Measurements from ENCODE around the gene P2RX3. TPM values are rescaled to one million over a fixed set of nuclear protein-coding genes. Genes with fewer than 3 reads are reported as not detected.
A peak's percentile ranks its signal among the peaks of the same experiment; 100 is the strongest.
"Not testable (repeated sequence)": the region's sequence is repeated elsewhere in the genome, so short reads cannot be mapped to it uniquely, and the experiment has no call there.

P2RX3 gene
- total RNA-seq, 2 experiments from 2014 or later = not detected

DNA sequence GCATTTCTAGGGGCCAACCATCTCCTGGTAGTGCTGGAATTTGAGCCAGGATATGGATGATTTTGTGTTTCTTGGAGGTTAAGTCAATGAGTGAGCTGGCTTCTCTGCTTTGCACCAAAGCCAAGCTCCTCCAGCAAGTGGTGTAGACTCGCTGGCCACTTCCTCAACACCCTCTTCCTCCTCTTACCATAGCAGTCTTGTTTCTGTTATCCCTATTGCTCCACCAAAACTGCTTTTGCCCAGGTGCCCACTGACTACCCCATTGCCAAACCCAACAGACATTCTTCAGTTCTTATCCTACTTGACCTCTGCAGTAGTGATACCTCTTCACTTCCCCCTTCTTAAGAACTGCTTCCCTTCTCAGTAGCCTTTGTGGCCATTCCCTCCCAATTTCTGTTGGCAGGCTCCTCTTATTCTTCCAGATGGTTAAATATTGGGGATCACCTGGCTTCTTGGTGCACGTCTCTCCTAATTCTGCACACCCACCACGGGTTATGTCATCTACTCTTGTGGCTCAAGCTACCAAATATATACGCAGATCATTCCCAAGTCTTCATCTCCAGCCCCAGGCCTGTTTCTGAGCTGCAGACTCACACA lies 59.3 kb downstream of the P2RX3 start:
- no peak for DNase-seq
- H3K4me1 Mint-ChIP-seq = no peaks in the 10 kb centered on the region
- ATAC-seq = no peak
- H3K4me3 Mint-ChIP-seq = no peak overlapping the region
- no peaks in the 10 kb centered on the region for H3K36me3 Mint-ChIP-seq
- no peak overlapping the region for H3K27ac Mint-ChIP-seq
- CTCF ChIA-PET = interaction anchor here (1.5 kb wide), 3 partner anchors 47 to 61 kb away, joined by 3 to 4 read pairs (median 4); no protein-coding TSS in a partner anchor
- H3K9me3 Mint-ChIP-seq (ENCODE audit: low read depth) = no peaks in the 10 kb centered on the region
- no peaks in the 10 kb centered on the region for H3K27me3 Mint-ChIP-seq

DNA sequence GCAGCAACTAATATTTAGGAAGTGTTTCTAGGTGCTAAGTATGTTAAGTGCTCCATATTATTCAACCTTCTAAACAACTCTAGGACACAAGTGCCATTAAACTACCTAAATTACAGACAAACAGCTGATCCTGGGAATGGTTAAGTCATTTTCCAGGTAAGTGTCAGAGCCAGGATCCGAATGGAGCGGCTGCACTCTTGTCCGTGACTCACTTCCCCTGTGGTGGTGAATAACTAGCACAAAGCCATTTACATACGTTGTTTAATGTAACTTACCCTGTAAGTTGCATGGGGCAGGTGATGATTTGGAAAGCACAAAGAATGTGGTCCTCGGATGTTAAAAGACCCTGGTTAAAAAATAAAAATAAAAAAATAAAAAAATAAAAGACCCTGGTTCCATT lies 61.1 kb downstream of the P2RX3 start:
- Mint-ChIP-seq H3K4me3 (no peak overlapping the region), H3K27me3 (no peaks in the 10 kb centered on the region), H3K36me3 (no peaks in the 10 kb centered on the region), H3K27ac (no peak overlapping the region), H3K9me3 (ENCODE audit: low read depth) (no peaks in the 10 kb centered on the region), H3K4me1 (peaks cover 2% of the 10 kb centered on the region)
- ATAC-seq (no peak), DNase-seq (no peak)
- CTCF ChIA-PET = no interaction called here

DNA sequence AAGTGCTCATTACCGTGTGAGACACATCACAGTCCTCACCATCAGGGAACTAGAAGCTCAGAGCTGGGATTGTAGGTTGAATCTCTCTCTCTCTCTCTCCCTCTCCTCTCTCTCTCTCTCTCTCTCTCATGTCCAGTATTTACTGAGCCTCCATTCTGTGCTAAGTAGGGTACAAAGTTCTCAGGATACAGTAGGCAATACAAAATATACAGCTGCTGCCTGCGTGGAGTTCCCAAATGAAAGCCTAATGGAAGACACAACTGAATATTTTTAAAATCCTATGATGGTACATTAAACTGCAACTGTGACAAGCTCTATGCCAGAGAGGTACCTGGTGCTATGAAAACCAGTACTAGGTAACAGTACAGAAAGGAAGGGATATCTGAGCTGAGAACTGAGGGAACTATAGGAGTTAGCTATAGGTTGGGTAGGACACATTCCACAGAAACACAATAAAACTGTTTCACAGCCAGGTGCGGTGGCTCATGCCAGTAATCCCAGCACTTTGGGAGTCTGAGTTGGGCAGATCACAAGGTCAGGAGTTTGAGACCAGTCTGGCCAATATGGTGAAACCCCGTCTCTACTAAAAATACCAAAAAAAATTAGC lies 61.9 kb downstream of the P2RX3 start:
- no peak for ATAC-seq
- no peak for DNase-seq
- H3K4me3 Mint-ChIP-seq = no peak overlapping the region
- peaks cover 6% of the 10 kb centered on the region for H3K4me1 Mint-ChIP-seq
- H3K9me3 Mint-ChIP-seq (ENCODE audit: low read depth) = no peaks in the 10 kb centered on the region
- peaks cover 3% of the 10 kb centered on the region for H3K36me3 Mint-ChIP-seq
- H3K27ac Mint-ChIP-seq = no peak overlapping the region
- H3K27me3 Mint-ChIP-seq = no peaks in the 10 kb centered on the region
- CTCF ChIA-PET = interaction anchor here (1.0 to 2.2 kb wide), 2 partner anchors 52 to 60 kb away, joined by 5 read pairs; partner anchors contain the start of gene RTN4RL2

DNA sequence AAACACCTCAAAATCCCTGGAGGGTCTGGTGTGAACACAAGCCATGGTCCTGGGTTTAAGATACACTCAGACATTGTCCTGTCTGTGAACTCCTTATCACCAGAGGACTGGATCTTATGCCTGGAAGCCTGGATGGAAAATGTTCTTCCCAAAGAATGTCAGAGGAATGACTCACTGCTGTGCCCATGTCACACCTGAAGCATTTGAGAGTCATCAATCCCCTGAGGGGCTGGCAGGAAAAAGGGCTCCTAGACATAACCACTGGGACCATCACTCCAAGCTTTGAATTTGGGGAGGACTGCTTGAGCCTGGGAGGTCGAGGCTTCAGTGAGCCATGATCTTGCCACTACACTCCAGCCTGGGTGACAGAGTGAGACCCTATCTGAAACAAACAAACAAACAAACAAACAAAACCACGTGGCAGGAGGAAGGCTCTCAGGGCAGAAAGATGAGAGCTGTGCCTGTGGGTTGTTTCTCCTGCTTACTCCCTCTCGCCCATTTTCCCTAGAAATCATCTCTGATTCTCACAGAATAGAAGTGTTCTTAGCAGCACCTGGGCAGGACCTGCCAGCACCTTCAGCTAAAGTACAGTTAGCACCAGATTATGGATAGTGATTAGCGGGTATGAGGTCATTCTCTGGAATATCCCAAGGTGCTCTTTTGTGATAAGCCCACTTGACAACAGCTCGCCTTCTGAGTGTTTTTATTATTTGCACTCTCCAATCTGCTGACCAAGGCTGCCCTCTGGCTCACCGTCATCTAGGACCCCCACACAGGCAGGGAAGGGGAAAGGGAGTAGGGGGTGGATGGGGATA lies 64.2 kb downstream of the P2RX3 start:
- Mint-ChIP-seq H3K9me3 (ENCODE audit: low read depth) (no peaks in the 10 kb centered on the region), H3K27ac (no peak overlapping the region), H3K4me3 (no peak overlapping the region), H3K4me1 (peaks cover 29% of the 10 kb centered on the region), H3K27me3 (no peaks in the 10 kb centered on the region), H3K36me3 (peaks cover 20% of the 10 kb centered on the region)
- ATAC-seq = no peak
- DNase-seq = no peak
- CTCF ChIA-PET = interaction anchor here (1.1 to 2.2 kb wide), 3 partner anchors 54 to 125 kb away, joined by 3 to 5 read pairs (median 3); no protein-coding TSS in a partner anchor

DNA sequence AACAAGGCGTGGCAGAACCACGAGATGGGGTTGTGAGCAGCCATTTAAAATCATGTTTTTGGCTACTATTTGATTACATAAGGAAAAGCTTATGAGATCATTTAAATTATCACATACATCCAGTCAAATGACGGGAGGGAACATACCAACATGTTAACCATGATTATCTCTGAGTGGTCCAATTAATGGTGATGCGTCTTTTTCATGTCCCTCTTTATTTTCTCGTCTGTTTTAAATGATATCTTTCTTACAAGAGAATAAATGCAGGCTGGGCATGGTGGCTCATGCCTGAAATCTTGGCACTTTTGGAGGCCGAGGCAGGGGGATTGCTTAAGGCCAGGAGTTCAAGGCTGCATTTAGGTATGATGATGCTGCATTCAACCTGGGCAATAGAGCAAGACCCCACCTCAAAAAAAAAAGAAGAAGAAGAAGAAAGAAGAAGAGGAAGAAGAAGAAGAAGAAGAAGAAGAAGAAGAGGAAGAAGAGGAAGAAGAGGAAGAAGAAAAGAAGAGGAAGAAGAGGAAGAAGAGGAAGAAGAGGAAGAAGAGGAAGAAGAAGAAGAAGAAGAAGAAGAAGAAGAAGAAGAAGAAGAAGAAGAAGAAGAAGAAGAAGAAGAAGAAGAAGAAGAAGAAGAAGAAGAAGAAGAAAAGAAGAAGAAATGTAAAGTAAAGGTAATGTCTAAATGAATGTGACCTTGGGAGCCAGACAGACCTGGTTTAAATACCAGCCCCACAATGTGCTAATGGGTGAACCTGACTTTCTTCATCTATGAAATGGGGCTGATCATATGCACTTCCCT lies 65.0 kb downstream of the P2RX3 start:
- not testable (repeated sequence) for ATAC-seq; H3K27ac Mint-ChIP-seq; DNase-seq; H3K9me3 Mint-ChIP-seq (ENCODE audit: low read depth); H3K27me3 Mint-ChIP-seq; H3K4me3 Mint-ChIP-seq
- CTCF ChIA-PET = interaction anchor here (1.1 kb wide), 2 partner anchors 55 to 125 kb away, joined by 3 read pairs; no protein-coding TSS in a partner anchor
- Mint-ChIP-seq H3K36me3 (peaks cover 28% of the 10 kb centered on the region), H3K4me1 (peaks cover 36% of the 10 kb centered on the region)

DNA sequence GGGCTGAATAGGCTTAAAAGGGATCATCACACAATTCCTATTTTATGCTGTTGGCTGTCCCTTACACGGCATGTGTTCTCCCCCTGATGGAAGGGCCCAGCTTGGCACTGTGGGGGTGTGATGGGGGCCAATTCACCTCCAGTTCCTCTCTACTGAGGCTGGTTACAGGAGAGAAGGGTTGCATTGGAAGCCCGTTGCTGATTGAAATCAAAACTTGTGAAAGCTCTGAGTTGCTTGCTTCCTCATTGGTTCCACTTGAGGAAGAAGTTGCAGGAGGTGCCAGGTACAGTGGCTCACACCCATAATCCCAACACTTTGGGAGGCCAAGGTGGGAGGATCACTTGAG lies 65.6 kb downstream of the P2RX3 start:
- no peaks in the 10 kb centered on the region for H3K9me3 Mint-ChIP-seq (ENCODE audit: low read depth)
- no peak for ATAC-seq
- H3K4me3 Mint-ChIP-seq = no peak overlapping the region
- CTCF ChIA-PET = interaction anchor here (1.1 kb wide), 1 partner anchor 55 kb away, joined by 3 read pairs; no protein-coding TSS in a partner anchor
- no peaks in the 10 kb centered on the region for H3K27me3 Mint-ChIP-seq
- H3K4me1 Mint-ChIP-seq = peaks cover 36% of the 10 kb centered on the region
- DNase-seq = no peak
- peaks cover 28% of the 10 kb centered on the region for H3K36me3 Mint-ChIP-seq
- no peak overlapping the region for H3K27ac Mint-ChIP-seq

DNA sequence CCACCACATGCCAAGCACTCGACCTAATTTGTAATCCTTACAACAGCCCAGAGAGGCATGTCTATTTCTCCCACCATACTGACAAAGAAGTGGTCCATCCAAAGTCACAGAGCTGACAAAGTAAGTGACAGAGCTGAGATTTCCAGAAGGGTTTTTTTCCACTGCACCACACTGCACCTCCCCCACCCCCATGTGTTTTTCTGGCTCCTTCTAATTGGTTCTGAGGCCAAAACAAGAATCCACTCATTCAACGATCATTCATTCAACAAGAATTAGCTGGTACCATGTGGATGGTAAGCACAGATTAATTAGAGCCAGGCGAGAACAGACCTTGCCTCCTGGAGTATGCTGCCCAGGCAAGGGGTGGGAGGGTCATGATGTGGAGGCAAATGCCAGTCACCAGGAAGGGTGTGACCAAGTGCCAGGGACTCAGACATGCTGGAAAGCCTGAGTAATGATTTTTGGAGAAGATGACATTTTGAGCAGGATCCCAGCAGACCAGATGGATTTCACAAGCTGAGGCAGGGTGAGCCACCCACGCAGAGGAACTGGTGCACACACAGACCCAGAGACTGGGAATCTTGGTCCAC lies 67.2 kb downstream of the P2RX3 start:
- DNase-seq (no peak), ATAC-seq (no peak)
- Mint-ChIP-seq H3K27ac (peak overlapping the region; percentile 12), H3K27me3 (no peaks in the 10 kb centered on the region), H3K9me3 (ENCODE audit: low read depth) (no peaks in the 10 kb centered on the region), H3K4me1 (peaks cover 44% of the 10 kb centered on the region), H3K4me3 (no peak overlapping the region), H3K36me3 (peaks cover 41% of the 10 kb centered on the region)
- CTCF ChIA-PET = interaction anchor here (0.6 to 0.7 kb wide), 2 partner anchors 33 to 816 kb away, joined by 3 read pairs; no protein-coding TSS in a partner anchor

DNA sequence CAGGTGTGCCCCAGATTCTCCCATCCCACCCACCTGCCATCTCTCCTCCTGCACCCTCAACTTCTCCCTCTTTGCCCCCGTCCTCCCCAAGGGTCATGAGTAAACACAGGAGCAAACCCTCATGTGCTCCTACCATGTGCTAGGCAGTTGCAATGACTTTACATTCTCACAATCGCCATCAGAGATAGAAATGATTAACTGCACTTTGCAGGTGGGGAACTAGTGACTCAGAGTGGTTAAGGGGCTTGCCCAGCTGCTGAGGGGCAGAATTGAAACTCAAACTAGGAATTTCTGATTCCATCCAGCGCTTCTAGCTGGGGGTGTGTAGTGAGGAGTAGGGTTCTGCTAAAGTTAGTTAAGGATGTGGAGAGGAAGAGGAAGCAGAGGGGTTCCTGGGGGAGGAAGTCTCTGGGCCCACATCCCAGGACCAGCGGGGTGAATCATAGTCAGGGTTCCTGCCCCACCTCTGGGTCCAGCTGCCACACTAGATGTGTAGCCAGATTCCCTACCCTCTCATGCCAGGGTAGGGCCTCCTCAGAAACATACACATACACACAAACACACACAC lies 68.3 kb downstream of the P2RX3 start:
- Mint-ChIP-seq H3K4me3 (no peak overlapping the region), H3K27ac (peak overlapping the region; percentile 35), H3K9me3 (ENCODE audit: low read depth) (no peaks in the 10 kb centered on the region), H3K27me3 (no peaks in the 10 kb centered on the region), H3K4me1 (peaks cover 44% of the 10 kb centered on the region), H3K36me3 (peaks cover 47% of the 10 kb centered on the region)
- ATAC-seq (peak; percentile 75), DNase-seq (peak; percentile 58)
- CTCF ChIA-PET = interaction anchor here (1.2 kb wide), 1 partner anchor 47 kb away, joined by 3 read pairs; no protein-coding TSS in a partner anchor

DNA sequence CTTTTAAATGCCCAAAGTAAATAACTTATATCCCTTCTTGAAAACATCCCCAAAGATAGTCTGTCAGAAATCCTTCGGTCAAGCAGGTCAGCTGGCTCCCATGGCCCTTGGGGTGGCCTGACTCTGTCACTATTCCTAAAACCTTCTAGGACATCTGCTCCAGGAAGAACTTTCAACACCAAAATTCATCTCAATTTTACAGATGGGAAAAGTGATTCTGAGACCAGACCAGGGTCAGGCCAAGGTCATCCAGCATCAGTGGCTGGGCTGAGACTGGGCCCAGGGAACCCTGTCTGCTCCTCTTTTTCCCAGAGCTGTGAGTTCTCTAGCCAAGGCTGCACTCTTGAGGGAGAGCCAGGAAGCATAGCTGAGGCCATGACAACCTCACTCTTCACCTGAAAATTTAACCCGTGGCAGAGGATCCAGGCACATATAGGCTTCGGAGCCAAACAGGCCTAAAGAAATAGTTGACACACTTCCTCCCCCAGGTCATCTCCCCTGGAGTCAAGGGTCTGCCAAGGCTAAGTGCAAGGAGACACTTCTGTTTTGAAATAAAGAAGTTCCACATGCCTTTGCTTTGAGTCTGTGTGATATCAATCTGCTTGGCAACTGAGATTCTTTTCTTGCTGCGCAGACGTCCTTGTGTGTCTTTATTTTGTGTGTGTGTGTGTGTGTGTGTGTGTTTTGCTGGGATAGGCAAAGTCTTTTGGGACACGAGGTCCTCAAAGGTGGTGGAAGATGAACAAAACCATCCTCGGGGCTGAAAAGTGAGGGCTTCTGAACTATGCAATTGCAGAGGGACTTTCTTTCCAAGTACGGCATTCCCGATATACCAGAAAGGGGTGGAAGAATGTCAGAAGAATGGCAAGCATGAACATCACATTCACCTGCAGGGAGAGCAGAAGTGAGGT lies 69.1 kb downstream of the P2RX3 start:
- DNase-seq (no peak), ATAC-seq (no peak)
- Mint-ChIP-seq H3K4me3 (no peak overlapping the region), H3K27me3 (no peaks in the 10 kb centered on the region), H3K36me3 (peaks cover 54% of the 10 kb centered on the region), H3K9me3 (ENCODE audit: low read depth) (no peaks in the 10 kb centered on the region), H3K4me1 (peaks cover 48% of the 10 kb centered on the region), H3K27ac (peak overlapping the region; percentile 35)
- CTCF ChIA-PET = interaction anchor here (1.2 kb wide), 1 partner anchor 47 kb away, joined by 3 read pairs; no protein-coding TSS in a partner anchor

DNA sequence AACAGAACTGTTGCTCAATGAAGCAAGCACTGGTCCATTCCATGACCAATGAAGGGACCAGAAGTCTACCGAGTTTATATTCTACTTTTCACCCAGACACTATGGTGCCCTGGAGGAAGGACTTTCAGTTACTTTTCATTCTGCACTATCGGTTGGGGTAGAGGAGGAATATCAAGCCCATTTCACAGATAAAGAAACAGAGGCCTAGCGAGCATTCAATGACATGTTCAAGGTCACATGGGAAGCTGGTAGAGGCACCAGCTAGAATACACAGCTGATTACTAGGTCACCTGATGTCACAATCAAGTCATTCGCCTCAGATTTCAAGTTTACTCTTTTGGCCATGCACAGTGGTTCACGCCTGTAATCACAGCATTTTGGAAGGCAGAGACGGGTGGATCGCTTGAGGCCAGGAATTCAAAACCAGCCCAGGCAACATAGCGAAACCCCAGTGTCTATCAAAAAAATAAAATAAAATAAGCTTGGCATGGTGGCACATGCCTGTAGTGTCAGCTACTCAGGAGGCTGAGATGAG lies 69.9 kb downstream of the P2RX3 start:
- Mint-ChIP-seq H3K4me3 (no peak overlapping the region), H3K36me3 (peaks cover 57% of the 10 kb centered on the region), H3K9me3 (ENCODE audit: low read depth) (no peaks in the 10 kb centered on the region), H3K27me3 (no peaks in the 10 kb centered on the region), H3K4me1 (peaks cover 48% of the 10 kb centered on the region), H3K27ac (peak overlapping the region; percentile 47)
- ATAC-seq (no peak), DNase-seq (no peak)
- CTCF ChIA-PET = no interaction called here

DNA sequence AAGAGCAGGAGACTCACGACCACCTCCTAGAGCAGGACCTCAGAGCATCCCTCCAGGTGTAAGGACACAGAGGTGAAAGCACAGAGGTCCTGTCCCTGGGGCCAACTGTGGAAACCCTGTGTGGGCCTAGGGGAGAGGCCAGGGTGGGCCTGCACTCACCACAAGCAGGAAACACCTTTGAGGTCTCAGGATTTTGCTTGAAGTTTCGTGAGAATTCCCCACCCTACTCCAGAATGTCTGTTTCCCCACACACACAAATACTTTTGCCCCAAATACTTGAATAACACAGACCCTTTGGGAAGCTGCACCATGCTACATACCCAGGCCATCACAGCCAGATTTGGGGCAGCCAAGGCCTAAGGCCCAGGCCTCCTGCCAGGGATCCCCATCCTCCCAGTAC lies 70.6 kb downstream of the P2RX3 start:
- Mint-ChIP-seq H3K4me3 (no peak overlapping the region), H3K4me1 (peaks cover 50% of the 10 kb centered on the region)

More for the DNA sequence above, 70.6 kb downstream of the P2RX3 start:
- DNase-seq = no peak
- CTCF ChIA-PET = no interaction called here
- Mint-ChIP-seq H3K27ac (no peak overlapping the region), H3K27me3 (no peaks in the 10 kb centered on the region), H3K36me3 (peaks cover 65% of the 10 kb centered on the region), H3K9me3 (ENCODE audit: low read depth) (no peaks in the 10 kb centered on the region)
- no peak for ATAC-seq
